Mucosa of descending colon (tissue), 3 donors: ENCODE measurements around the gene OR5F1. TPM values are rescaled to one million over a fixed set of nuclear protein-coding genes. Genes with fewer than 3 reads are reported as not detected.

Experiments used
- ATAC-seq: fragments of 200-7000 bp; cut with Tn5 transposase; one replicate; pipeline ENCODE4 v1.9.1; 2020; ENCODE audit warnings: mild to moderate bottlenecking, moderate library complexity
- DNase-seq, 3 donors: peaks; one replicate each; pipeline ENCODE4 v3.0.0-alpha.2; 2020
- H3K36me3 ChIP-seq: fragments of 200-600 bp; one replicate; pipeline ENCODE4 v1.8.0; 2021; ENCODE audit warnings: low read depth, mild to moderate bottlenecking
- H3K4me1 ChIP-seq: fragments of 200-600 bp; one replicate; pipeline ENCODE4 v1.8.0; 2021; ENCODE audit warnings: low read depth, mild to moderate bottlenecking
- H3K4me3 ChIP-seq: fragments of 200-600 bp; one replicate; pipeline ENCODE4 v1.8.0; 2021; ENCODE audit warnings: mild to moderate bottlenecking
- H3K9me3 ChIP-seq: fragments of 200-600 bp; one replicate; pipeline ENCODE4 v1.8.0; 2021; ENCODE audit warnings: mild to moderate bottlenecking
- intact Hi-C, 2 donors: fragments of 100-400 bp; cut with DNase I in 1 of 2; cut with micrococcal nuclease in 1 of 2; formaldehyde crosslinking; loops; one replicate each; pipeline versions ENCODE4 v1.11.0 to v1.11.1; 2022; cut with DNase I, micrococcal nuclease
- long read RNA-seq, 2 donors: library from polyadenylated mRNA; unstranded; transcript quantifications; one replicate each; pipeline ENCODE4 v2.0.0, GENCODE V29; 2019 to 2021
- total RNA-seq, 3 donors: library from RNA; stranded (reverse); fragmentation: NEBNext Ultra II Directional in 2 of 3; extraction: Animal tissue kit (Norgen Biotek cat#: 25700) in 2 of 3; gene quantifications; one replicate each; pipeline versions ENCODE4 v1.2.1 to v1.2.4, GENCODE V29; 2021 to 2023
- TF ChIP-seq, protein P1 (sequence below): fragments of 200-600 bp; IDR thresholded peaks from one replicate; pipeline ENCODE4 v1.8.0; 2022; ENCODE audit warnings: antibody characterized with exemption, mild to moderate bottlenecking
- donor health status: DM: no; HTN: no; CAD: no; lungs with moderate emphysema.
- donor health status: DM: no; HTN: no; CAD: no.
- donor health status: DM: no; HTN: yes; CAD: no.

Gene OR5F1
- not detected for total RNA-seq
- long read RNA-seq, donor 1, result 0 reads
- long read RNA-seq, donor 2, result 0 reads

DNA sequence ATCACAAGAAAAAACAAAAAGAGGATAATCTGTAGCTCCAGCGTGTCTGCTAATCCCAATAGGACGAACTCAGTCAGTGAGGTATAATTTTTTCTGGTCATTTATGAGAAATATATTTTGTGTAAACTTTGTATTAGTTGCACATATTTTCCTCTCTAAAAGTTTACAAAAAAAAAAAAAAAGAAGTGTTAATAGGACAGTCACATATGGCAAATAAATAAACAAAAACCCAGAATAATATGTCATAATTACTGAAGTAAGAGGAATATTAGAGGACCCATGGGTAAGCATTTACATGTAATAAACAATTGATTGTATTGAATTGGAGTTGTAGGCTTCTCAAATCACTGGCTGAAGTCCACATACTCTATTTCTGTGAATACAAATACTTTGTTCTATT lies at the start of gene OR5F1:
Gene OR5F1 (minus strand): TSS at position 101 of the 400 bp plus-strand sequence. CDS start 0 bp downstream, at position 101.
- DNase-seq (no peak), ATAC-seq (no peak)
- Histone ChIP-seq H3K9me3 (no peaks in the 10 kb centered on the region), H3K4me1 (no peaks in the 10 kb centered on the region), H3K36me3 (no peaks in the 10 kb centered on the region), H3K4me3 (no peak within 1 kb of the TSS)
- intact Hi-C loops, result no loop called here
- TF ChIP-seq, protein P1, sequence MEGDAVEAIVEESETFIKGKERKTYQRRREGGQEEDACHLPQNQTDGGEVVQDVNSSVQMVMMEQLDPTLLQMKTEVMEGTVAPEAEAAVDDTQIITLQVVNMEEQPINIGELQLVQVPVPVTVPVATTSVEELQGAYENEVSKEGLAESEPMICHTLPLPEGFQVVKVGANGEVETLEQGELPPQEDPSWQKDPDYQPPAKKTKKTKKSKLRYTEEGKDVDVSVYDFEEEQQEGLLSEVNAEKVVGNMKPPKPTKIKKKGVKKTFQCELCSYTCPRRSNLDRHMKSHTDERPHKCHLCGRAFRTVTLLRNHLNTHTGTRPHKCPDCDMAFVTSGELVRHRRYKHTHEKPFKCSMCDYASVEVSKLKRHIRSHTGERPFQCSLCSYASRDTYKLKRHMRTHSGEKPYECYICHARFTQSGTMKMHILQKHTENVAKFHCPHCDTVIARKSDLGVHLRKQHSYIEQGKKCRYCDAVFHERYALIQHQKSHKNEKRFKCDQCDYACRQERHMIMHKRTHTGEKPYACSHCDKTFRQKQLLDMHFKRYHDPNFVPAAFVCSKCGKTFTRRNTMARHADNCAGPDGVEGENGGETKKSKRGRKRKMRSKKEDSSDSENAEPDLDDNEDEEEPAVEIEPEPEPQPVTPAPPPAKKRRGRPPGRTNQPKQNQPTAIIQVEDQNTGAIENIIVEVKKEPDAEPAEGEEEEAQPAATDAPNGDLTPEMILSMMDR, result no peak

DNA sequence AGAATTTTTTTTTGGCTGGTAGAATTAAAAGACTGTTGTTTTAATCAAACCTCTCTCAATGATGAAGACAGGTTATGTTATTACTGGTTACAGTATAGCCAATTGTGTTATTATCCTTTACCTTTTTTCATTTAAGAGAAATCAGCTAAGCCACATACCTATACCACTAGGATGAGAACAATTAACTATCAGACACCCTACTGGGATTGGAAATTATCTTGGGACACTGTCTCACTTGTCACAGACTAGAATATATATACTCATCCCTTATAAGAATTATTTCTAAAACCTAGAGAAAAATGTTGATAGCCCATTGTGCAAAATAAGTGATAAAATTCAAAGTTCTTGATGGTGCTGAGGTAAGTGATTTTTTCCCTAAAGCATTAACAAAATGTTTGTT lies 32.9 kb upstream of the OR5F1 start, which contains the start of gene OR5AS1:
Gene OR5AS1 (plus strand): TSS at position 301 of the 400 bp plus-strand sequence. CDS start 2,765 bp downstream, outside the sequence.
- Histone ChIP-seq H3K4me1 (no peaks in the 10 kb centered on the region), H3K4me3 (no peak within 1 kb of the TSS), H3K9me3 (no peaks in the 10 kb centered on the region), H3K36me3 (no peaks in the 10 kb centered on the region)
- ATAC-seq (no peak), DNase-seq (no peak)
- TF ChIP-seq, protein P1, result no peak
- intact Hi-C loops, result no loop called here

DNA sequence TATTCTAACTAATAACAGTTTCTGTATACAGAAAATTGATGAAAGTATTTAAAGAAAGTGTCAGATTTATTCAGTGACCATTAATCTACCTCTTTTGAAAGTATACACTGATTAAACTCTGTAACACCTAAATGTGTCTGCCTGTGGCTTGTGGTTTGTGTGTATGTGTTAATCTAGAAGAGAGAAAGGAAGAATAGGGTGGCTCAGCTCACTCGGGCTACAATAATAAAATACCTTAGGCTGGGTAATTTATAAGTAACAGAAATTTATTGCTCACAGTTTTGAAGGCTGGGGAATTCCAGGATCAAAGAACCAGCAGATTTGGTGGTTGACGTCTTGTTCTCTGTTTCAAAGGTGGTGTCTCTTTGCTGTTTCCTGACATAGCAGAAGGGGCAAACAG lies 19.4 kb upstream of the OR5F1 start:
- no peak for DNase-seq
- intact Hi-C loops, result no loop called here

DNA sequence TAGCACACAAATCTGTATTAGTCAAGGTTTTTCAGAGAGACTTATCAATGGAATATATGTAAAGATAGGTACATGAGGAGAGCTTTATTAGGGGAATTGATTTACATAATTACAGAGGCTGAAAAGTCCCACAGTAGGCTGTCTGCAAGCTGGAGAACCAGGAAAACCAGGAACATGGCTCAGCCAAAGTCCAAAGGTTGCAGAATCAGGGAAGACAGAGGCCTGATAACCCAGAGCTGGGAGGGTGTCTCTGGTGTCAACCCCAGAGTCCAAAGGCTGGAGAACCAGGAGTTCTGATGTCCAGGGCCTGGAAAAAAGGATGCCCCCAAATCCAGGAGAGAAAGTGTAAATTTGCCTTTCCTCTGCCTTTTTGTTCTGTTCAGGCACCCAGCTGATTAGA lies 16.3 kb upstream of the OR5F1 start:
- no peak overlapping the region for H3K4me3 ChIP-seq
- ATAC-seq (no peak), DNase-seq (no peak)
- peaks cover 2% of the 10 kb centered on the region for H3K9me3 ChIP-seq
- intact Hi-C loops, result no loop called here
- TF ChIP-seq, protein P1, result no peak
- no peaks in the 10 kb centered on the region for H3K36me3 ChIP-seq
- H3K4me1 ChIP-seq, result no peaks in the 10 kb centered on the region

More for the DNA sequence above, 19.4 kb upstream of the OR5F1 start:
- Histone ChIP-seq H3K4me3 (no peak overlapping the region), H3K9me3 (peaks cover 2% of the 10 kb centered on the region), H3K36me3 (no peaks in the 10 kb centered on the region), H3K4me1 (no peaks in the 10 kb centered on the region)
- ATAC-seq, result no peak
- TF ChIP-seq, protein P1, result no peak

DNA sequence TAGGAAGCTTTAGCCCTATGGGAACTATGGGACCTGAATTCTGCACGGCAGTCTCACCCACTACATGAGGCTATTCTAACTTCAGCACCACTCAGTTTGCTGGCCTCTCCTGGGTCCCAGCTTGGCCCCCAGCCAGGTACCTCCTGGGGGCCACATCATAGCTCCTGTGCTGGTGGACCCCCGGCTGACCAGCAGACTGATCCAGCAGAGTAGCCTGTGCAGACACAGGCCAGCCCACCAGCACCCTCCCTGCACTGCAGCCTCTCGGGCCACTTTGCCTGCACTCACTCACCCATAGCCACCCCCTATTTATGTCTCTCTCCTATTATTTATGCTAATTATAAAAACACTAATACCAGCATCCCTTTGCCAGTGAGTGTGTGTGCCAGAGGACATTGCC lies 23.5 kb downstream of the OR5F1 start:
- ATAC-seq, result no peak
- H3K36me3 ChIP-seq, result no peaks in the 10 kb centered on the region
- intact Hi-C loops, result no loop called here

More for the DNA sequence above, 23.5 kb downstream of the OR5F1 start:
- DNase-seq, result no peak
- TF ChIP-seq, protein P1, result no peak
- no peaks in the 10 kb centered on the region for H3K4me1 ChIP-seq
- no peaks in the 10 kb centered on the region for H3K9me3 ChIP-seq
- no peak overlapping the region for H3K4me3 ChIP-seq
